Hematopoietic multipotent progenitor cell (in vitro differentiated cells): ENCODE data around the gene VMP1. TPM values are rescaled to one million over a fixed set of nuclear protein-coding genes. Genes with fewer than 3 reads are reported as not detected.
"Not testable (repeated sequence)": the region's sequence is repeated elsewhere in the genome, so short reads cannot be mapped to it uniquely, and the experiment has no call there.

ENCODE experiments used
- DNase-seq, 3 donors: peaks; one replicate each; pipeline ENCODE4 v3.0.0-alpha.2; 2011 to 2015; ENCODE audit warnings: low read depth in 2 of 3, low spot score in 2 of 3
- total RNA-seq: library from RNA; depleted of rRNA; stranded (reverse); fragments of >200 nt; gene quantifications from one replicate; pipeline ENCODE4 v1.2.3, GENCODE V29; 2012

VMP1 gene
- total RNA-seq, 1 donor, result 120 TPM

- peak; percentile 66 to 99 (median 95) for DNase-seq
These were observed 130.0 kb downstream of the VMP1 start for GRCh38 chr17:59837308-59838051.

DNA sequence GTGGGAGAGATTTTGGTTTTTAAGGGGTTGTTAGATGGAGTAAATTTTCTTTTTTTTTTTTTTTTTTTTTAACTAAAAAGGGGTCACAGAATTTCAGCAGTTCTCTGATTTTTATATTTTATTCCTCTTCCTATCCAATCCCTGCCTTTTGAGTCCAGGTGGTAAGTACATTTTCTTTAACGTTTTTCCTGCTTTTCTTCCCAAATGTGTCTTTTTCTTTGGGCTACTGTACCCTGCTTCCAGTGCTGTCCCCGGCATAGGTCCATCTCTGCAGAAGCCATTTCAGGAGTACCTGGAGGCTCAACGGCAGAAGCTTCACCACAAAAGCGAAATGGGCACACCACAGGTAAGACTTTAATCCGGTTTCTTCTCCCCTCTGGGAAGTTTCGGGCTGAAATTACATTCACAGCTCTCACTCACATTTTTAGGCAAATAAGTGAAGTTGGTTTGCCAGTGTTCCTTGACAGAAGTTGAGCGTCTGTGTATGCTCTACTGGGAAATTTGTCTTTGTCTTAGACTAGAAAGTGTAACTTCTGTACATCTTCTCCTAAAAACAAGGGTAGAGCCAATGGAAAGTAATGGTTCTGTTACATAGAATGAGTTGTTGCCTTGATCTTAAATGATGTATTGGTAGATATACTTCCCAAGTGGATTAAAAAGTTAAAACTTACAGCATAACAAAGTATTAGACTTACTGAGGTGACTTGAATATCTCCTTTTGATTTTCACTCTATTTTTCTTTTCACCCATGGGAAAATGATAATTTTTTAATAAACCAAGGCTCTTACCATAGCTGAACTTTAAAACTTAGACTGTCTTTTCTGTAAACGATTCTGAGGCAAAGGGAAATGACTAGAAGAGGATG lies 130.8 kb downstream of the VMP1 start:
- no peak for DNase-seq

DNA sequence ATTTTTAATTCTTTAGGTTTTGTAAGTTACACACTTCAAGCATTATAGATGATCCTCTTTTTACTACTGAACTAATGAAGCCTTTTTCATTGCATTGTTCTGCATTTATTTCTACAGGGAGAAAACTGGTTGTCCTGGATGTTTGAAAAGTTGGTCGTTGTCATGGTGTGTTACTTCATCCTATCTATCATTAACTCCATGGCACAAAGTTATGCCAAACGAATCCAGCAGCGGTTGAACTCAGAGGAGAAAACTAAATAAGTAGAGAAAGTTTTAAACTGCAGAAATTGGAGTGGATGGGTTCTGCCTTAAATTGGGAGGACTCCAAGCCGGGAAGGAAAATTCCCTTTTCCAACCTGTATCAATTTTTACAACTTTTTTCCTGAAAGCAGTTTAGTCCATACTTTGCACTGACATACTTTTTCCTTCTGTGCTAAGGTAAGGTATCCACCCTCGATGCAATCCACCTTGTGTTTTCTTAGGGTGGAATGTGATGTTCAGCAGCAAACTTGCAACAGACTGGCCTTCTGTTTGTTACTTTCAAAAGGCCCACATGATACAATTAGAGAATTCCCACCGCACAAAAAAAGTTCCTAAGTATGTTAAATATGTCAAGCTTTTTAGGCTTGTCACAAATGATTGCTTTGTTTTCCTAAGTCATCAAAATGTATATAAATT lies 132.3 kb downstream of the VMP1 start:
- DNase-seq, result no peak

- DNase-seq, result no peak
These were observed 133.1 kb downstream of the VMP1 start for GRCh38 chr17:59840329-59841090.

DNA sequence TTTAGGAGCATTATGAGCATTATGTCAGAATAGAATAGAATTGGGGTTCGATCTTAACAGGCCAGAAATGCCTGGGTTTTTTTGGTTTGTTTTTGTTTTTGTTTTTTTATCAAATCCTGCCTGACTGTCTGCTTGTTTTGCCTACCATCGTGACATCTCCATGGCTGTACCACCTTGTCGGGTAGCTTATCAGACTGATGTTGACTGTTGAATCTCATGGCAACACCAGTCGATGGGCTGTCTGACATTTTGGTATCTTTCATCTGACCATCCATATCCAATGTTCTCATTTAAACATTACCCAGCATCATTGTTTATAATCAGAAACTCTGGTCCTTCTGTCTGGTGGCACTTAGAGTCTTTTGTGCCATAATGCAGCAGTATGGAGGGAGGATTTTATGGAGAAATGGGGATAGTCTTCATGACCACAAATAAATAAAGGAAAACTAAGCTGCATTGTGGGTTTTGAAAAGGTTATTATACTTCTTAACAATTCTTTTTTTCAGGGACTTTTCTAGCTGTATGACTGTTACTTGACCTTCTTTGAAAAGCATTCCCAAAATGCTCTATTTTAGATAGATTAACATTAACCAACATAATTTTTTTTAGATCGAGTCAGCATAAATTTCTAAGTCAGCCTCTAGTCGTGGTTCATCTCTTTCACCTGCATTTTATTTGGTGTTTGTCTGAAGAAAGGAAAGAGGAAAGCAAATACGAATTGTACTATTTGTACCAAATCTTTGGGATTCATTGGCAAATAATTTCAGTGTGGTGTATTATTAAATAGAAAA lies 133.8 kb downstream of the VMP1 start:
- peak in 1 of 3 donors; percentile 27 for DNase-seq

- DNase-seq, result not testable (repeated sequence)
These were observed 134.4 kb downstream of the VMP1 start for GRCh38 chr17:59841882-59842263.

DNA sequence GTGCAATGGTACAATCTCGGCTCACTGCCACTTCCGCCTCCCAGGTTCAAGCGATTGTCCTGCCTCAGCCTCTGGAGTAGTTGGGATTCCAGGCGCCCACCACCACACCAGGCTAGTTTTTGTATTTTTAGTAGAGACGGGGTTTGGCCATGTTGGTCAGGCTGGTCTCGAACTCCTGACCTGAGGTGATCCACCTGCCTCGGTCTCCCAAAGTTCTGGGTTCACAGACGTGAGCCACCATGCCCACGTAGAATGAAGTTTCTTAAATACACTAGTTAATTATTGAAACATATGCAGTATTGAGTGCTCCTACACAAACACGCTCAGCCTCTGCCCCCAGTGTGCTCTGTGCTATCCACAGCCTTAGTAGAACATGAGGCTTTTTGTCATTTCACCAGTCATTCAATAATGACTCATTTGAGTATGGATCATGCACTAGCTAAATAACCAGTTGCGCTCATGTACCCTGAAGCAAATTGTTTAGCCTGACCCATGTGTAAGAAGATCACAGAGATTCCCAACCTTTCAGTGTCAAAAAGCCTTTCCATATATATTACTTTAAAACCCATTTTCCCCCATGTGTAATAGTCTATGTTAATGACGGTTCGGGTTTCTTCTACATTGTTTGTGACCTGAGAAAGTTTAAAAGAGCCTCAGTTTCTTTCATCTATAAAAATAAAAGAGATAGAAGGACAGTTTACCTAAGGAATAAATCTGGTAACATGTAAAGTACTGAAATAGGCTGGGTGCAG lies 135.6 kb downstream of the VMP1 start:
- DNase-seq, result peak in 1 of 3 donors; percentile 48

DNA sequence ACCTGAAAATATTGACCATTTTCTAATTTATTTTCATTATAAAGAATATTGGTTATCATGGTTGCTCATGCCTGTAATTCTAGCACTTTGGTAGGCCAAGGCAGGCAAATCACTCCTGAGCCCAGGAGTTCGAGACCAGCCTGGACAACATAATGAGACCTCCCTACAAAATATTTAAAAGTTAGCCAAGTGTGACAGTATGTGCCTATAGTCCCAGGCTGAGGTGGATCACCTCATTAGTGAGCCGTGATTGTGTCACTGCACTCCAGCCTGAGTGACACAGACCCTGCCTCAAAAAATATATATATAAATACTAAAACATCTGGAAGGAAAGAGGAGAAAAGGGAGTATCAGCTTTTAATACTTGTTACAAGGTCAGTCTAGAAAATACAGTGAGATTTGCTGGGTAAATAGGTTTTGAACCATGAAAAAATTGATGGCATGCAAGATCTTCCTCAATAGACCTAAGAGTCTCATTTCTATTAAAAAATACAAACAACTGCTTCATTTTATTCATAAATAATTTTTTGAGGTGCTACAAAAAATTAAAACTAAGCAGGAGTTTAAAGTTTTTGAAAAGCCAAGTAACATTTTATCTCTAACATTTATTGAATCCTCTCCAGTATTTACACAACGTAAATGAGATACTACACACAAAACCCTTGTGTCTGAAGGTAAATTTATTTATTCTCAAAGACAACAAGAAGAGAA lies 137.6 kb downstream of the VMP1 start:
- no peak for DNase-seq

DNA sequence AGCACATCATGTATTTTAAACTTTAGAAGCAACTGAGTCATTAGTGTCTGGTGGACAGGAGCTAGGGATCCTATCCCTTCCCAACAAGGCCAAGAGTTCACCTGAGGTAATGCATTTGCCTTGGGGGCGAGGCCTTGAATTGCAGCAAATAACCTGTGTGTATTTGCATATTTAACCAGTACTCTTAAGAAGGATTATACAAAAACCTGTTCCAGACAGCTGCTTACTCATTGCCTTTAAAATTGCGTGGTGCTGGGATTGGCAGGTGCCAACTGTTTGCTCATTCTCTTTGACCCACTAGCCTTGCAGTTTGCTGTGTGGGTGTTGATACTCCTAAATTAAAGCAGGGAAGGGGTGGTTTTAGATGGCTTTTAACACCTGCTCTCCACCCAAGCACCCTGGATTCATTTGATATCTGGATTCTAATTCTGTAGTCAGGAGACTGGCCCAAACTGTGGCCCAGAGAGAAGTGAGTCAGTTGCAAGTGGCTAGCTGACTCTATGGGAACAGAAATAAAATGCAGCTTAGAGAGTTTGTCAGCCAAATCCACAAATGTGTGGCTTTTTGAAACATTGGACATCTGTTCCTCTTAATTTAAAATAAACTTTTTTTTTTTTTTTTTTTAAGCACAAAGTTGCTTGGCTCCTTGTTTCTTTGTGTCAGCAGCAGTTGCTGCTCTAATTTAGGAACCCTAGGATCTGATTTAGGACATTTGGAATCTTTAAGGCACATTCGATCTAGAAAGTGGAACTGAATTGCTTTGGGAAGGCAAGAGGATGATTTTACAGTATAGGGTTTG lies 138.3 kb downstream of the VMP1 start:
- DNase-seq, result peak in 1 of 3 donors; percentile 69

DNA sequence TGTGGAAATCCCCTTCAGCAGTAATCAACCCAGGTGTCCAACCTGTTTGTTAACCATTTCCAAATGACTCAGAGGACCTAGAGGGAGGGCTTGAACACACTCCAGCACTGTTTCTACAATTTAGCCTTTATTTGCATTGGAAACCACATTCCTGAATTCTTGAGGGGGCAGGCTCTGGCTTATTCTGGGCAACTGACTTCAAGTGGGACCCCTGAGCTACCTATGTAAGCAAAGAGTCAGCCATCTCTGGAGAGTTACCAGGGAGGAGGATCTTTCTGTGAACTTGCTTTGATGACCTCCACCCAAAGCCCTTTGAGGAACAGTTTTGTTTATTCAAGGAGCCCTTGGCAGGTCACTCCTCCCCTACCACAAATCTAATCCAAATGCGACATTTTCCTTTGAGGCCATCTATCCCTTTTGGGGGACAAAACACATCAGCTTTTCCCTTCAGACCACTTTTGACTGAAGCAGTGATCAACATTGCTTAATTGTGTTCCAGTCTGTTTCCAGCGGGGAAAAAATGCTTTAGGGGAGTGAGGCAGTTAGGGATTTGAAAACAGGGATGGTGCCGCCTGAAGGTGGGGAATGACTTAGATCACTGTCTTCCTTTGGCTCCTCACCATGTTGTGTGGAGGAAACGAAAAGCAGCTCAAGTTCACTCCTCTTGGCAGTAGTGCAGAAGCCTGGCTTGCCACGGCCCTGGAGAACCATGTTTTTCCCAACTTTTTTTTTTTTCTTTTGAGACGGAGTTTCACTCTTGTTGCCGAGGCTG lies 139.1 kb downstream of the VMP1 start:
- peak in 2 of 3 donors; percentile 68 to 76 for DNase-seq

- DNase-seq, result no peak
These were observed 140.9 kb downstream of the VMP1 start for GRCh38 chr17:59848385-59848668.

DNA sequence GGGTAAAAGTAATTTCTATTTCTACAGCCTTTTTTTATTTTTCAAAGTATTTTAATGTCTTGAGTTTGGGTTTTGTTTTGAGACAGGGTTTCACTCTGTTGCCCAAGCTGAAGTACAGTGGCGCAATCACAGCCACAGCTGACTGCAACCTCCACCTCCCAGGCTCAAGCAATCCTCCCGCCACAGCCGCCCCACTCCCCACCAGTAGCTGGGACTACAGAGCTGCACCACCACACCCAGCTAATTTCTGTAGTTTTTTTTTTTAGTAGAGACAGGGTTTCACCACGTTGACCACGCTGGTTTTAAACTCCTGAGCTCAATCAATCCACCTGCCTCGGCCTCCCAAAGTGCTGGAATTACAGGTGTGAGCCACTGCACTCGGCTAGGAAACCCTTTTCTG lies 141.3 kb downstream of the VMP1 start:
- peak in 1 of 3 donors; percentile 56 for DNase-seq

- DNase-seq, result not testable (repeated sequence)
These were observed 142.9 kb downstream of the VMP1 start for GRCh38 chr17:59850311-59850710.

GRCh38 chr17:59851439-59852375 lies 144.3 kb downstream of the VMP1 start:
- DNase-seq, result no peak

DNA sequence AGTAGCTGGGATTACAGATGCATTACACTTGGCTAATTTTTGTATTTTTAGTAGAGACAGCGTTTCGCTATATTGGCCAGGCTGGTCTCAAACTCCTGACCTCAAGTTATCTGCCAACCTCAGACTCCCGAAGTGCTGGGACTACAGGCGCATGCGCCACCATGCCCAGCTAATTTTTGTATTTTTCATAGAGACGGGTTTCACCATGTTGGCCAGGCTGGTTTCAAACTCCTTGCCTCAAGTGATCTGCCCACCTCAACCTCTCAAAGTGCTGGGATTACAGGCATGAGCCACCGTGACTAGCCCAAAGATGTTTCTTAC lies 145.4 kb downstream of the VMP1 start:
- DNase-seq, result not testable (repeated sequence)
